Measurements from ENCODE around the gene CCDC89. TPM values are rescaled to one million over a fixed set of nuclear protein-coding genes. Genes with fewer than 3 reads are reported as not detected.
"Not testable (repeated sequence)": the region's sequence is repeated elsewhere in the genome, so short reads cannot be mapped to it uniquely, and the experiment has no call there.

Gene CCDC89
- polyA plus RNA-seq, 3 donors: 2.4 to 4.1 (median 3.2) TPM

DNA sequence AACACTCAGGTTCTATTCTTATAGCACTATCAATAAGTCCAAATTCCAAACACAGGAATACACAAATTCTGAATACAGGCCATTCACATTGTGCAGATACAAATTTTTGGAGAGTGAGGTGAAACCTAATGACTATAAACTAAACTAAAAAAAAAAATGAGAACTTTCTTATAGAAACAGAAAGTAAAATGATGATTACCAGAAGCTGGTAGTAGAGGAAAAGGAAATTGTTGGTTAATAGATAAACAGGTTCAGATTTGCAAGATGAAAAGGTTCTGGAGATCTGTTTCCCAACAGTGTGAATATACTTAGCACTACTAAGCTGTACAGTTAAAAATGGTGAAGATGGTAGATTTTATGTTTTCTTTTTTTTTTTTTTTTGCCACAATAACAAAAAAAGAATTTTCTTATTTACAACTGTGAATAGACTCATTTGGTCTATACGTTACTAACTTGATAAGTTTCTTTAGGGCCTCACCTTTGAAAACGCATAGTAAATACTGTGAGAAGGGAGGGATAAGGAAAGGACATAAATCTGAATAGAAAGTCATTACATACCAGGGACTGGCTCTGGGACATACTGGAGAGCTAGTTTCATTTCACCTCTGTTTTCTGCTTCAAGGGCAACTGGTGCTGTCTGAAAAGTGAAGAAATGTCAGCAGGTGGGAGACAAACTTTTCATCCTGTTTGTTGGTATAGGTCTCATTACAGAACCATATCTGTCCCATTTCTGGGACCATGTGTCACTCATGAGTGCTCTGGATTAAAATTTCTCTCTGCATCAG, 14.2 kb upstream of the CCDC89 start:
- no peak for DNase-seq (ENCODE audit: extremely low read depth in 1 of 11, low read depth in 9 of 11, low spot score in 4 of 11)

DNA sequence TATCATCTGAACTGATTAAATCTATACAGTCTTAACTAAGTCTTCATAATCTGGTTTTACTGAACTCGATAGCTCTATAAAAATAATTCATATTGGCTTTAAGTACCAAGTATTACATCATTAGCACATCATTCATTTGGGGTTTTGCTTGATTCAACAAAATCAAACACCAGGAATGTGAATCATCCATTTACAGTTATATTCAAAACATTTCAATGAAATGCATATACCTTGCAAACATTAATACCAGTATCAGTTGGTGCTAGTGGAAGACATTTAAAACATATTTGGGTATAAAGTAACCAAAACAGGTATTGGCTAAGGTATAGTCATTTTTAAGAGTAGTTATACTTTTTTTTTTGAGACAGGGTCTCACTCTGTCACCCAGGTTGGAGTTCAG, 12.2 kb upstream of the CCDC89 start:
- no peak for DNase-seq (ENCODE audit: extremely low read depth in 1 of 11, low read depth in 9 of 11, low spot score in 4 of 11)

DNA sequence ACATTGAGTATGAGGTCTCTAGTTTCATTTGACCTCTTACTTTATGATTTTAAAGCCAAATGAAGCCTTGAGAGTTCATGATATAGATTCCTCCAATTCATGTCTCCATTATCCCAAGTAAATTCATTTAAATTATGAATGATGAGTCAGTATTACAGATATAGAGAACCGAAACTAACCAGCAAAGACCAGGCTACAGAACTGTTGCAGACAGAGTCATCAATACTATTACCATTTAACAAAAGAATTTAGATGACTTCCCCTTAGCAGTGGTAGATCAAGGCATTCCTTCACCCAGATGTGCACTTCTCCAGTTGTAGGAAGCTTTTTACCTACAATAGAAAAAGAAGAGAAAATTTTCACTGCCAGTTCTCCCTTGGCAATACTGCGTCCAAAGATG, 11.8 kb upstream of the CCDC89 start:
- no peak for DNase-seq (ENCODE audit: extremely low read depth in 1 of 11, low read depth in 9 of 11, low spot score in 4 of 11)

DNA sequence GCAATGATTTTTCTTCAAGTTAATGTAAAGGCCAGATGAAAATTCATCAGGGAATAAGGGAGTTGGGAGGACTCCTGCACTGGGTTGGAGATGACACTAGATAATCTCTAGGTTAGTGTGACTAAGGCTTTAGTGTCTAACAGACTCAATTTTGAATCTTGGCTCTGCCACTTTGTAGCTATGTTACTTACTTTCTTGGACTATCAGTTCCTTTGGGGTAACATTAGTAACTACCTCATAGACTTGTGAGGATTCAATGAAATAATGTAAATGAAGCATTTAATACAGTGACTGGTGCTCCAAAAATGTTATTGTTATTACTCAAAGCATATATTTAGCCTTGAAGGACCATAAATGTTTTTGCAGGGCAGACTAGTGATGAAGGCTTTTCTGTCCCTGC, 9.6 kb upstream of the CCDC89 start:
- DNase-seq (ENCODE audit: extremely low read depth in 1 of 11, low read depth in 9 of 11, low spot score in 4 of 11): no peak

- DNase-seq (ENCODE audit: extremely low read depth in 1 of 11, low read depth in 9 of 11, low spot score in 4 of 11): peak in 1 of 11 donors; percentile 37
These were observed 8.5 kb upstream of the CCDC89 start for GRCh38 chr11:85694385-85694980.

DNA sequence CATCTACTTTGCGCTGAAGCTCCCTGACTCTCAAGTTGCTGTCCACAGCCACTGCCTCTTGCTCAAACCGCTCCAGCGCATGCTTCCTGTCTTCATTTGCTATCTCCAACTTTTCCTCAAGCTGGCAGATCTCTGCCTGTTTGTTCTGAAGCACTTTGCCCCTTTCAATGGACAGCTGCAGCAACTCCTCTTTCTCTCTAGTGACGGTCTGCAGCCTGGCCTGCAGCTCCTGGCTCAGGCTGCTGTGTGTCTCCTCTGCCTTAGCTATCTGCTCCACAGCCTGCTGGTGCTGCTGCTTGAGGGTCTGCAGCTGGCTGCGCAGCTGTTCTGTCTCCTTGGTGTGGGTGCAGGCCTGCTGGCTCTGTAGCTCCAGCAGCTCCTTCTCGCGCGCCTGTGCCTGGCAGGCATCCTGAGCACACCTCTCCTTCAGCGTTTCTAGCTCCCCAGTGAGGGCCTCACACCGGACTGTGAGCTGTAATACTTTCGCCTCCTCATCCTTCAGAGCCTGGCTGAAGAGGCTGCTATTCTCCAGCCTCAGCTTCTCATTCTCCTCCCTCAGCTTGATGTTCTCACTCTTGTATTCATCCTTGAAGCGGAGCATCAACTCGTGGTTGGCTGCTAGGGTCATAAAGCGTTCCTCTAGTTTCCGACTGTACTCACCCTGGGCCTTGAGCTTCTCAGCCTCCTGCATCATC, 723 bp downstream of the CCDC89 start:
- DNase-seq (ENCODE audit: extremely low read depth in 1 of 11, low read depth in 9 of 11, low spot score in 4 of 11): peak in 9 of 11 donors; percentile 52 to 82 (median 70)

- DNase-seq (ENCODE audit: extremely low read depth in 1 of 11, low read depth in 9 of 11, low spot score in 4 of 11): peak in 8 of 11 donors; percentile 58 to 75 (median 68)
These were observed 3.4 kb downstream of the CCDC89 start for GRCh38 chr11:85682330-85683305.

- DNase-seq (ENCODE audit: extremely low read depth in 1 of 11, low read depth in 9 of 11, low spot score in 4 of 11): no peak
These were observed 5.1 kb downstream of the CCDC89 start for GRCh38 chr11:85680897-85681296.

GRCh38 chr11:85679576-85679975, 6.4 kb downstream of the CCDC89 start:
- no peak for DNase-seq (ENCODE audit: extremely low read depth in 1 of 11, low read depth in 9 of 11, low spot score in 4 of 11)

DNA sequence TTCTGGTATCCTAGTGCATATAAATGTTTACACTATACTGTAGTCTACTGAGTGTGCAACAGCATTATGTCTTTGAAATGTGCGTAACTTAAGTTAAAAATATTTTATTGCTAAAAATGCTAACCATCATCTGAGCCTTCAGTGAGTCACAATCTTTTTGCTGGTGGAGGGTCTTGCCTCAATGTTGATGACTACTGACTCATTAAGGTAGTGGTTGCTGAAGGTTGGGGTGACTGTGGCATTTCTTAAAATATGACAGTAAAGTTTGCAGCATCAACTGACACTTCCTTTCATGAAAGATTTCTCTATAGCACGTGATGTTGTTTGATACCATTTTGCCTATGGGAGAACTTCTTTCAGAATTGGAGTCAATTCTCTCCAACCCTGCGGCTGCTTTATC, 12.6 kb downstream of the CCDC89 start:
- no peak for DNase-seq (ENCODE audit: extremely low read depth in 1 of 11, low read depth in 9 of 11, low spot score in 4 of 11)

GRCh38 chr11:85672105-85672902, 13.7 kb downstream of the CCDC89 start:
- no peak for DNase-seq (ENCODE audit: extremely low read depth in 1 of 11, low read depth in 9 of 11, low spot score in 4 of 11)

DNA sequence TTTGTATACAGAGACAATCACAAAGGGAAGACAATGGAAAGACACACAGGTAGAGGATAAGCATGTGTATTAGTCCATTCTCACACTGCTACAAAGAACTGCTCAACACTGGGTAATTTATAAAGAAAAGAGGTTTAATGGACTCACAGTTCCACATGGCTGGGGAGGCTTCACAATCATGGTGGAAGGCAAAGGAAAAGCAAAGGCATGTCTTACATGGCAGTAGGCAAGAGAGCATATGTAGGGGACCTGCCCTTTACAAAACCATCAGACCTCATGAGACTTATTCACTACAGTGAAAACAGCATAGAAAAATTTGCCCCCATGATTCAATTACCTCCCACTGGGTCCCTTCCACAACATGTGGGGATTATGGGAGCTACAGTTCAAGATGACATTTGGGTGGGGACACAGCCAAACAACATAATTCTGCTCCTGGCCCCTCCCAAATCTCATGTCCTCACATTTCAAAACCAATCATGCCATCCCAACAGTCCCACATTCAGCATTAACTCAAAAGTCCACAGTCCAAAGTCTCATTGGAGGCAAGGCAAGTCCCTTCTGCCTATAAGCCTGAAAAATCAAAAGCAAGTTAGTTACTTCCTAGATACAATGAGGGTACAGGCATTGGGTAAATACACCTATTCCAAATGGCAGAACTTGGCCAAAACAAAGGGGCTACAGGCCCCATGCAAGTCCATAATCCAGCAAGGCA, 14.9 kb downstream of the CCDC89 start:
- DNase-seq (ENCODE audit: extremely low read depth in 1 of 11, low read depth in 9 of 11, low spot score in 4 of 11): not testable (repeated sequence)

DNA sequence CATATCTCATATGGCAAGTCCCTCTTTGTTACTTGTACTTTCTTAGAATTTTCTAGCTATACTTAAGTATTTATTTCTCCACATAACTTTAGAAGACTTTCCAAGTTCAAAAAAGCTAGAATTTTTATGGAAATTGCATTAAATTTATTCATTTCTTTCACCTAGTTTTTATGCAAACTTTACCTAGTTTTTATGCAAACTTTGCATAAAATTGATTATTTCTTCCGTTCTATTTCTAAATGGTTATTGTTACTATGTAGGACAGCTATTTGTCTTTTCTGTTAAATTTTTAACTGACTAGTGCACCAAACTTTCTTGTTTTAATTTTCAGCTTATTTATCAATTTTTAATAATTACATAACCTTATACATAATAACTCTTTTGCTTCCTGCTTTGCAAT, 17.8 kb downstream of the CCDC89 start:
- no peak for DNase-seq (ENCODE audit: extremely low read depth in 1 of 11, low read depth in 9 of 11, low spot score in 4 of 11)

DNA sequence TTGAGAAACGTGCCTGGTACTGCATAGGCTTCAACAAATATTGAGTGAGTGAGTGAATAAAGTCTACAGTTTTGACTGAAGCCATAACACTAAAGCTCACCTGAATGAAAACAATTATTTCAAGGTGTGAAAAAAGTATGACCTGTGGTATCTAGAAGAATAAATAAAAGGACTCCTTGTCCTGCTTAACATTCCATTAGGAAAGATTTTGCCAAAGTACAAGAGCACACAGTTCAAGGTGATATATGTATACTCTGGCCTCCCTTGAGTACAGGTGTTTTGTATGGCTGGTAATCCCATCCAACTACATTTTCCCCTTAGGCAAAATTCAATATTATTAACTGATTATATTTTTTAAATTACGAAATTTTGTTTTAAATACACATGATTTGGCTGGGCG, 19.3 kb downstream of the CCDC89 start:
- no peak for DNase-seq (ENCODE audit: extremely low read depth in 1 of 11, low read depth in 9 of 11, low spot score in 4 of 11)

DNA sequence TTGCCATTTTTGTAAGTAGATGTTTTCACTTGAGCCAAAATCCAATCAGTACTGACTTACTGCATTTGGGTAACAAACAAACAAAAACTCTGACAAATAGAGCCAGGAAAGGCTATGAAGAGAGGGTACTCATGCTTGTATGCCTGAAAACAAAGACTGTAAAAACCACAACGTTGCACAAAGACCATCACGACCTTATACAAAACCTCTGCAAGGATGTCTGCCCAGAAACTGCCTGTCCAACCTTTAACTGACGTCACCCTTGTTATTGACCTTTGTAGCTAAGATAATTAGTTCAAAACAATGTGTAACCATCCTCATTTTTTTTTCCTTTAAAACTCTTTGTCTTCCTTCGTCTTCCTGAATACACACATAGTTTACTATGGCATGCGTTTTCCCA, 20.3 kb downstream of the CCDC89 start:
- no peak for DNase-seq (ENCODE audit: extremely low read depth in 1 of 11, low read depth in 9 of 11, low spot score in 4 of 11)

DNA sequence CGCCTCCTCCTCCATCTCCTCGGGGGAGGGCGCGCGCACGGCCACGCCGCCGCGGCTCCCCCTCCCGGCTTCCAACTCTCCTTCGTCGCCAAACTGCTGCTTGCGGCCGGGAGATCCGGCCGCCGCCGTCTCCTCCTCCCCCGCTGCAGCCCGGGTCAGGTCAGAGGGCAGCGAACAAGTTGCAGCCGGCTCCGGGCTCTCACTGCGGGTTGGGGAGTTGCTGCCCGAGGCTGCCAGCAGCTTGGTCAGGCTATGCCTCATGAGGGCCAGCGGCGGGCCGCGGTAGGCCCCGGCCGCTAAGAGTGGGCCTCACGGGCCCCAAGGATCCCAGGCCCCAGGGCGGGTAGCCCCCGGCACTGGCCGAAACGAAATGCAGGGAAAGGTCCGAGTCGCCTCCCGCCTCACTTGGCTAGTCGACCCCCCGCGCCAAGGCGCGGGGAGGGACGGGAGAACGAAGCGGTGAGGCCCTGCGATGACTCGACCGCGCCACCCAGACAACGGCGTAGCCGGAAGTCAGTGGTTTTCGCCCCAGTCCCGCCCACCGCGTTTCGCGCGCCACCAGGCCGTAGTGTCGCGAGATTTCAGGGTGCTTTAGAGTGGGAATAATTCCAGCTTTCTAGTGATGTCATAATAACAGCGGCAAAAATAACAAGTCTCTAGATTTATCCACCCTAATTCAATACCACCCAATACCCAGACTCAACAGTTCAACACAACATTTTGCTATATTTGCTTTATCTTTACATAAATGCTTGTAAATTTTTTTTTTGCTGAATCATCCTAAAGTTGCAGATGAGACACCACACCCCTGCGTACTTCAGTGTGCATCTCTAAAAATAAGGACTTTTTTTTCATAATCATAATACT, 21.1 kb downstream of the CCDC89 start, which contains the start of gene CREBZF:
Gene CREBZF, minus strand, starts transcription at position 515 of the 867 bp plus-strand sequence. Its CDS starts 254 bp downstream, at position 261.
- peak; percentile 88 to 95 (median 93) for DNase-seq (ENCODE audit: extremely low read depth in 1 of 11, low read depth in 9 of 11, low spot score in 4 of 11)
